Inflammatory macrophage (primary cell): ENCODE measurements around the gene TMEM247.
"Not testable (repeated sequence)": the region's sequence is repeated elsewhere in the genome, so short reads cannot be mapped to it uniquely, and the experiment has no call there.

Experiments
- DNase-seq, 2 donors: peaks; one replicate each; pipeline ENCODE4 v3.0.0-alpha.2; 2020 to 2022

The TMEM247 gene

GRCh38 chr2:46517485-46517884 lies 38.1 kb downstream of the TMEM247 start:
- DNase-seq = no peak

DNA sequence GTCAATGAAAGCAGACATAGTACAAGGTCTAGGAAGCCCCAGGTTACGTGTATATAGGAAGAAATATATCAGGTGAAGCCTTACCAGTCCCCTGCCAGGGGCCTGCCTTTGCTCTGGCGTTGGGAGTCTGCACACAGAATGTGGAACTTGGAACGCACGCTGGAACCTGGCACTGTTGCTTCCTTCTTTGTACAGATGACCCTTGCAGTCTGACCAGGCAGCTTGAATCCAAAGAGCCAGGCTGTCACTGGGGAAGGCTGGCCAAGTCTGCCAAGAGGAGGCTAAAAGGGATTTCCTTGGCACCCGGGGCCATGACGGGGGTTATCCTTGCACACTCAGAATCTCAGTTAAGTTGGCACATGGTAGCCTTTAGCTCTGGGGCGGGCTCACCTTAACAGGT lies 39.5 kb downstream of the TMEM247 start:
- peak; percentile 53 to 68 for DNase-seq

DNA sequence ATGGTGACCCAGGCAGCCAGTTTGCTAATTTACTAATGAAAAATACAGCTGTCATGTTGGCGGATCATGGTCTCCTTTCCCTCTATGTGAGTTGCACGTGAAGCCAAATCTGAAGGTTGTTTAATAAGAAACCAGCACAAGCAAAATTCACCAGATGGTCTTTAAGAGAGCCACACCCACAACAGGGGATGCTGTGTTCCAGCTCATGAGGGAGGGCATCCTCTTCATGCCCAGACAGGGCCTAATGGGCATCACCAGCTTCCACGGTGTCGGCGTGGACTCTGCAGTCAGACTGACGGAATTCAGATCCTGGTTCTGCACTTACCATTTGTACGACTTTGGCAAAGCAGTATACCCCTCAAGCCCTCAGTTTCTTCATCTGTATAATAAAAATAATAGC lies 39.9 kb downstream of the TMEM247 start:
- no peak for DNase-seq

DNA sequence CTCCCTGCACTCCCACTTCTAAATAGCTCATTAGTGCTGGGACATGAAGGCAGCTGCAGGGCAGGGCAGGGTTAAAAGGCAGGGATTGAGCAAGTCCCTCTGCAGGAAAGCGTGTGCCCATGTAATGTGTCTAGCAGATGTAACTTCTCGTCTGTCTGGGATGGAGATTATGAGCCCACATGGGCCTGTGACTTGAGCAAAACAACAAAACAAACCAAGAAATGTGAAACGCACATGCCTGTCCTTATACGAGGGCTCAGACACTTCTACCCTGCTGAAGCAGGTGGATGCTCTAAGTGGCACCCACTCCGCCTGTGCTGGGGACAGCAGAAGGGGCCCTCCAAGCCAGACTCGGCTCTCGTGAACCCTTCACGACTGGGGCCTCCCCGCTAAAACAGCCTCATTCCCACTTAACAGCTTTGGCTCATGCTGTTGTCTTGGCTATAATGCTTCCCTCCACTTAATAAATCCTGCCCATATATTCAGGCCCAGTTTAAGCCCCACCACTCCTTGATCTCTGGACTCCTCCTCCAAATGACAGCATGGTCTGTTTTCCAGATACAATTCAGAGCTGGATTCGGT lies 40.9 kb downstream of the TMEM247 start:
- DNase-seq = peak; percentile 39 to 52

GRCh38 chr2:46521215-46521683 lies 41.9 kb downstream of the TMEM247 start:
- peak; percentile 87 to 96 for DNase-seq

- DNase-seq = not testable (repeated sequence)
These were observed 43.0 kb downstream of the TMEM247 start for GRCh38 chr2:46522385-46522784.

GRCh38 chr2:46525522-46526155 lies 46.3 kb downstream of the TMEM247 start:
- peak; percentile 44 to 64 for DNase-seq

DNA sequence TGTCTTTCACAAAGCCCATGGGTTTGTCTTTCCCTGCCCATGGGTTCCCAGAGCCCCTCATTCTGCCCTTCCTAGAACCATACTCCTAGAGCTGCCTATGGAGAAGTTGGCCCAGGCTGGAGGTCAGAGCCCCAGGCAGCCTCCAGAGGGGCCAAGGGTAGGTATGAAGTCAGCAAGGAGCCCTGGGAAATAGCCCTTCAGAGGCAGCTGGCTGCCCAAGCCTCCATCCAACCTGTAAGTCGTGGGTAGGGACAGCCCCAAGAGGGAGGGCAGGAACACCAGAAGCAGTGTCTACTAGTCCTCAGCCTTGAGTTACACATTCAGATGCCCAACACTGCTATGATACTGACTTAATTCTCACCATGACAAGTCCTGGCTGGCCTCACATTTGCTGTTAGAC lies 49.5 kb downstream of the TMEM247 start:
- no peak for DNase-seq

DNA sequence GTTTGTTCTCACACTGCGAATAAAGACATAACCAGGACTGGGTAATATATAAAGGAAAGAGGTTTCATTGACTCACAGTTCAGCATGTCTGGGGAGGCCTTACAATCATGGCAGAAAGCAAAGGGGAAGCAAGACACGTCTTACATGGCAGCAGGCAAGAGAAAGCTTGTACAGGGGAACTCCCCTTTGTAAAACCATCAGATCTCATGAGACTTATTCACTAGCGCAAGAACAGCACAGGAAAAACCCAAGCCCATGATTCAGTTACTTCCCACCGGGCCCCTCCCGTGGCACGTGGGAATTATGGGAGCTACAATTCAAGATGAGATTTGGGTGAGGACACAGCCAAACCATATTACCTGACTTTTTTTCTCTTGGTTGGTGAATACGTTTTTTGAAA lies 51.3 kb downstream of the TMEM247 start:
- DNase-seq = peak; percentile 19 to 52

DNA sequence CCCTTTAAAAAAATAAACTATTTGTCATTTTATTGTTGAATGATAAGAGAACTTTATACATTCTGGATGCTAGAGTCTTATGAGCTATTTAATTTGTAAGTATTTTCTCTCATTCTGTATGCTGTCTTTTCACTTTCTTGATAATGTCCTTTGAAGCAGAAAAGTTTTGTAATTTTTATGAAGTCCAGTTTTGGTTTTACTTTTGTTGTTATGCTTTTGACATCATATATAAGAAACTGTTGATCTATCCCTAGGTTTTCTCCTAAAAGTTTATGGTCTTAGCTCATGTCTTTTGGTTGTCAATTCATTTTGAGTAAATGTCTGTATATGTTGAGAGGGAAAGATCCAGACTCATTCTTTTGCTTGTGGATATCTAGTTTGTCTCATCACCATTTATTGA lies 52.5 kb downstream of the TMEM247 start:
- no peak for DNase-seq
